H9 (cell line): ENCODE results near the gene SPECC1. TPM values are rescaled to one million over a fixed set of nuclear protein-coding genes. Genes with fewer than 3 reads are reported as not detected.

Experiments
- DNase-seq: peaks from one replicate; pipeline ENCODE4 v3.0.0-alpha.2; 2017
- H2AFZ ChIP-seq: one replicate; pipeline ENCODE4 v1.6.1; 2013; ENCODE audit warnings: mild to moderate bottlenecking, low read length, control low read depth, moderate library complexity
- H2AK5ac ChIP-seq: 2 replicates; pipeline ENCODE4 v1.6.1; 2013; ENCODE audit warnings: low read length, control low read depth, mixed read lengths; ENCODE audit not compliant: insufficient read length
- H2BK120ac ChIP-seq: one replicate; pipeline ENCODE4 v1.6.1; 2013; ENCODE audit warnings: low read depth, mild to moderate bottlenecking, low read length, control low read depth, inconsistent platforms; ENCODE audit not compliant: poor library complexity, severe bottlenecking
- H2BK12ac ChIP-seq: 2 replicates; pipeline ENCODE4 v1.6.1; 2013; ENCODE audit warnings: low read length, control low read depth, mixed read lengths, low read depth; ENCODE audit not compliant: insufficient read length
- H2BK15ac ChIP-seq: 2 replicates; pipeline ENCODE4 v1.6.1; 2013; ENCODE audit warnings: low read depth, low read length, control low read depth
- H2BK20ac ChIP-seq: one replicate; pipeline ENCODE4 v1.6.1; 2013; ENCODE audit warnings: low read depth, mild to moderate bottlenecking, low read length, control low read depth, inconsistent platforms; ENCODE audit not compliant: poor library complexity, severe bottlenecking
- H2BK5ac ChIP-seq: 2 replicates; pipeline ENCODE4 v1.6.1; 2013; ENCODE audit warnings: low read length, control low read depth, mixed read lengths; ENCODE audit not compliant: insufficient read length
- H3K14ac ChIP-seq: 2 replicates; pipeline ENCODE4 v1.6.1; 2013; ENCODE audit warnings: low read length, control low read depth; ENCODE audit not compliant: insufficient read depth
- H3K18ac ChIP-seq: 2 replicates; pipeline ENCODE4 v1.6.1; 2013; ENCODE audit warnings: low read depth, mild to moderate bottlenecking, mixed read lengths, low read length, control low read depth; ENCODE audit not compliant: insufficient read length
- H3K23ac ChIP-seq: 2 replicates; pipeline ENCODE4 v1.6.1; 2013; ENCODE audit warnings: low read length, control low read depth, mixed read lengths, low read depth; ENCODE audit not compliant: insufficient read length
- H3K23me2 ChIP-seq: 2 replicates; pipeline ENCODE4 v1.6.1; 2013; ENCODE audit warnings: low read depth, mild to moderate bottlenecking, mixed read lengths, low read length, control low read depth; ENCODE audit not compliant: insufficient read length, poor library complexity, severe bottlenecking
- H3K27ac ChIP-seq: 2 replicates; pipeline ENCODE4 v1.5.1; 2013; ENCODE audit warnings: low read length, control low read depth, mixed read lengths, low read depth; ENCODE audit not compliant: insufficient read length
- H3K27me3 ChIP-seq: 2 replicates; pipeline ENCODE4 v1.6.1; 2013; ENCODE audit warnings: low read length, control low read depth, inconsistent platforms; ENCODE audit not compliant: insufficient read depth
- H3K4ac ChIP-seq: 2 replicates; pipeline ENCODE4 v1.6.1; 2013; ENCODE audit warnings: low read depth, mild to moderate bottlenecking, control low read depth, inconsistent platforms, low read length, moderate library complexity
- H3K4me1 ChIP-seq: 2 replicates; pipeline ENCODE4 v1.6.1; 2013; ENCODE audit warnings: low read length, control low read depth, inconsistent platforms; ENCODE audit not compliant: insufficient read depth
- H3K4me2 ChIP-seq: 2 replicates; pipeline ENCODE4 v1.6.1; 2013; ENCODE audit warnings: low read length, control low read depth, mixed read lengths; ENCODE audit not compliant: insufficient read length, insufficient read depth
- H3K56ac ChIP-seq: 2 replicates; pipeline ENCODE4 v1.6.1; 2013; ENCODE audit warnings: low read depth, mild to moderate bottlenecking, mixed read lengths, low read length, control low read depth; ENCODE audit not compliant: insufficient read length
- H3K79me1 ChIP-seq: 2 replicates; pipeline ENCODE4 v1.6.1; 2013; ENCODE audit warnings: low read depth, mild to moderate bottlenecking, moderate library complexity, low read length, control low read depth, inconsistent platforms; ENCODE audit not compliant: insufficient read depth, poor library complexity, severe bottlenecking
- H3K79me2 ChIP-seq: 2 replicates; pipeline ENCODE4 v1.6.1; 2013; ENCODE audit warnings: low read length, control low read depth, inconsistent platforms; ENCODE audit not compliant: insufficient read depth
- H3K9ac ChIP-seq: 2 replicates; pipeline ENCODE4 v1.6.1; 2013; ENCODE audit warnings: low read length, control low read depth, mixed read lengths; ENCODE audit not compliant: insufficient read length; ENCODE audit errors: extremely low read depth
- H3K9me3 ChIP-seq: one replicate; pipeline ENCODE4 v1.6.1; 2013; ENCODE audit warnings: low read depth, low read length, inconsistent platforms; ENCODE audit not compliant: control insufficient read depth
- H3T11ph ChIP-seq: one replicate; pipeline ENCODE4 v1.6.1; 2013; ENCODE audit warnings: mild to moderate bottlenecking, low read length, control low read depth, inconsistent platforms
- H4K20me1 ChIP-seq: one replicate; pipeline ENCODE4 v1.6.1; 2013; ENCODE audit not compliant: control insufficient read depth, insufficient read length, insufficient read depth
- H4K5ac ChIP-seq: 2 replicates; pipeline ENCODE4 v1.6.1; 2013; ENCODE audit warnings: low read depth, mild to moderate bottlenecking, mixed read lengths, low read length, control low read depth; ENCODE audit not compliant: insufficient read length
- H4K8ac ChIP-seq: replicated peaks from 2 replicates; pipeline ENCODE4 v1.6.1; 2013; ENCODE audit warnings: low read length, control low read depth, mixed read lengths, low read depth; ENCODE audit not compliant: insufficient read length
- H4K91ac ChIP-seq: 2 replicates; pipeline ENCODE4 v1.6.1; 2013; ENCODE audit warnings: low read depth, mild to moderate bottlenecking, moderate library complexity, mixed read lengths, low read length, control low read depth; ENCODE audit not compliant: insufficient read length
- H3K27ac Mint-ChIP-seq, 3 experiments: 2 replicates in 2 of 3; 3 replicates in 1 of 3; pipeline ENCODE4 v1.8.0; 2020 to 2021; ENCODE audit warnings: mixed read lengths in 3 of 3, mild to moderate bottlenecking in 1 of 3, moderate library complexity in 1 of 3
- H3K27me3 Mint-ChIP-seq: 2 replicates; pipeline ENCODE4 v1.8.0; 2021; ENCODE audit warnings: low read depth, mild to moderate bottlenecking, moderate library complexity, mixed read lengths
- H3K36me3 Mint-ChIP-seq, 3 experiments: 2 replicates in 2 of 3; 3 replicates in 1 of 3; pipeline ENCODE4 v1.8.0; 2020 to 2021; ENCODE audit warnings: low read depth in 3 of 3, mixed read lengths in 3 of 3; ENCODE audit not compliant: insufficient read depth in 1 of 3
- H3K4me1 Mint-ChIP-seq, 2 experiments: 2 replicates each; pipeline ENCODE4 v1.8.0; 2020; ENCODE audit warnings: mixed read lengths in 2 of 2
- H3K4me3 Mint-ChIP-seq, 2 experiments: 2 replicates in 1 of 2; 3 replicates in 1 of 2; pipeline ENCODE4 v1.8.0; 2020 to 2021; ENCODE audit warnings: mild to moderate bottlenecking in 2 of 2, mixed read lengths in 2 of 2, moderate library complexity in 1 of 2
- H3K9me3 Mint-ChIP-seq, 2 experiments: 2 replicates in 1 of 2; 3 replicates in 1 of 2; pipeline ENCODE4 v1.8.0; 2020; ENCODE audit warnings: mild to moderate bottlenecking in 2 of 2, mixed read lengths in 2 of 2, moderate library complexity in 1 of 2
- CTCF ChIP-seq: fragments of 200-600 bp; sonication (generic); conservative IDR thresholded peaks from 3 replicates; pipeline ENCODE4 v1.8.0; 2021; ENCODE audit warnings: antibody characterized with exemption, mild to moderate bottlenecking
- whole genome bisulfite sequencing: extraction: QIAGEN DNeasy Blood & Tissue Kit; methylation state at CpG from one replicate; pipeline ENCODE4 v1.1.7; 2013; ENCODE audit warnings: missing lambda C conversion rate, low lambda C conversion rate, mixed read lengths; ENCODE audit not compliant: insufficient read length; ENCODE audit errors: extremely low coverage; 5-methylcytosine and 5-hydroxymethylcytosine counted together
- total RNA-seq: library from RNA; stranded (reverse); gene quantifications from 2 replicates; pipeline ENCODE4 v1.2.1, GENCODE V29; 2021

The SPECC1 gene
- total RNA-seq, 1 experiment from 2014 or later: 65.7 TPM

GRCh38 chr17:20033415-20033814 lies 24.3 kb downstream of the SPECC1 start:
- Histone ChIP-seq H3K9ac (no peak overlapping the region), H4K20me1 (no peaks in the 10 kb centered on the region), H3K27me3 (no peaks in the 10 kb centered on the region), H3T11ph (no peak overlapping the region), H3K79me1 (no peaks in the 10 kb centered on the region), H3K14ac (no peak overlapping the region), H2BK120ac (no peak overlapping the region), H3K9me3 (no peaks in the 10 kb centered on the region), H3K4me1 (no peaks in the 10 kb centered on the region), H3K18ac (no peak overlapping the region), H2BK5ac (no peak overlapping the region), H4K91ac (no peak overlapping the region), H2AK5ac (no peak overlapping the region), H3K56ac (no peak overlapping the region), H3K4ac (no peak overlapping the region), H3K4me2 (no peak overlapping the region), H2BK12ac (no peak overlapping the region), H3K27ac (no peak overlapping the region), H2BK15ac (no peak overlapping the region), H4K5ac (no peak overlapping the region), H2BK20ac (no peak overlapping the region), H3K23ac (no peak overlapping the region), H3K79me2 (no peaks in the 10 kb centered on the region), H3K23me2 (no peaks in the 10 kb centered on the region), H2AFZ (no peak overlapping the region), H4K8ac (no peak overlapping the region)
- Mint-ChIP-seq H3K9me3 (no peaks in the 10 kb centered on the region), H3K4me1 (peaks cover 0 to 4% of the 10 kb centered on the region in 2 experiments; a peak in 2 of 4 replicates), H3K4me3 (no peak overlapping the region), H3K27me3 (no peaks in the 10 kb centered on the region), H3K36me3 (no peaks in the 10 kb centered on the region; a peak in 1 of 7 replicates), H3K27ac (no peak overlapping the region)
- DNase-seq: no peak
- no CpG with 5 or more reads among the region's 3 CpGs for WGBS
- no peak for TF ChIP-seq CTCF
